SK-N-SH (cell line): ENCODE results near the gene VWA3A. TPM values are rescaled to one million over a fixed set of nuclear protein-coding genes. Genes with fewer than 3 reads are reported as not detected.
A peak's percentile ranks its signal among the peaks of the same experiment; 100 is the strongest.

Experiments used
- CTCF ChIA-PET: fragments of 300-600, 350-600 bp; formaldehyde crosslinking; extraction: SDS; loops from one replicate; lab custom pipeline; 2021; lab: Yijun Ruan, JAX
- POLR2A ChIA-PET: fragments of 350-600 bp; sonication (Branson Sonifier 250); formaldehyde crosslinking; extraction: SDS; loops from one replicate; lab custom pipeline; 2020; ENCODE audit warnings: antibody characterized with exemption, inconsistent platforms; lab: Yijun Ruan, JAX
- DNase-seq: peaks from one replicate; pipeline ENCODE4 v3.0.0; 2012
- H2AFZ ChIP-seq: fragments of 200-600 bp; sonication (generic); 2 replicates; pipeline ENCODE4 v1.8.1; 2016; ENCODE audit warnings: antibody characterized with exemption, mild to moderate bottlenecking, low read depth
- H3F3A ChIP-seq: fragments of 200-600 bp; sonication (generic); replicated peaks from 2 replicates; pipeline ENCODE3; 2016; ENCODE audit warnings: antibody characterized with exemption, mild to moderate bottlenecking; ENCODE audit not compliant: insufficient read depth
- H3K27ac ChIP-seq, 2 experiments: fragments of 200-500 bp in 1 of 2; fragments of 200-600 bp in 1 of 2; sonication (Bioruptor generic) in 1 of 2; sonication (generic), shearing (Covaris generic) in 1 of 2; 2 replicates each; pipeline versions ENCODE4 v1.5.1 to v1.6.1; 2014 to 2016; ENCODE audit warnings: low read depth in 2 of 2, inconsistent platforms in 1 of 2, low read length in 1 of 2, mild to moderate bottlenecking in 1 of 2, mixed read lengths in 1 of 2
- H3K27me3 ChIP-seq: fragments of 200-600 bp; sonication (generic), shearing (Covaris generic); 2 replicates; pipeline ENCODE4 v1.6.1; 2016; ENCODE audit warnings: mixed run types; ENCODE audit not compliant: insufficient read depth
- H3K36me3 ChIP-seq, 2 experiments: fragments of 200-500 bp in 1 of 2; fragments of 200-600 bp in 1 of 2; sonication (Bioruptor generic) in 1 of 2; sonication (generic) in 1 of 2; replicated peaks in 1 of 2; 2 replicates each; pipeline versions ENCODE3 to v1.5.1; 2014 to 2016; ENCODE audit warnings: low read length in 1 of 2, mild to moderate bottlenecking in 1 of 2; ENCODE audit not compliant: insufficient read depth in 2 of 2, control insufficient read depth in 1 of 2
- H3K4me1 ChIP-seq, 2 experiments: fragments of 200-500 bp in 1 of 2; fragments of 200-600 bp in 1 of 2; sonication (Bioruptor generic) in 1 of 2; sonication (generic), shearing (Covaris generic) in 1 of 2; 2 replicates each; pipeline versions ENCODE4 v1.5.1 to v1.6.1; 2014 to 2016; ENCODE audit warnings: low read depth in 1 of 2, low read length in 1 of 2, mixed run types in 1 of 2; ENCODE audit not compliant: insufficient read depth in 2 of 2, control insufficient read depth in 1 of 2
- H3K4me2 ChIP-seq: fragments of 200-600 bp; sonication (generic), shearing (Covaris generic); 2 replicates; pipeline ENCODE4 v1.6.1; 2017; ENCODE audit warnings: mixed run types
- H3K4me3 ChIP-seq, 2 experiments: fragments of 200-500 bp in 1 of 2; fragments of 200-600 bp in 1 of 2; sonication (Bioruptor generic) in 1 of 2; sonication (generic), shearing (Covaris generic) in 1 of 2; 2 replicates each; pipeline versions ENCODE4 v1.5.1 to v1.8.1; 2014 to 2016; ENCODE audit warnings: low read depth in 2 of 2, inconsistent platforms in 1 of 2, low read length in 1 of 2, mild to moderate bottlenecking in 1 of 2, mixed read lengths in 1 of 2, moderate library complexity in 1 of 2
- H3K79me2 ChIP-seq: fragments of 200-600 bp; sonication (generic); 2 replicates; pipeline ENCODE4 v1.8.1; 2017; ENCODE audit warnings: mild to moderate bottlenecking; ENCODE audit not compliant: insufficient read depth
- H3K9ac ChIP-seq: fragments of 200-600 bp; sonication (generic); 2 replicates; pipeline ENCODE4 v1.6.1; 2017; ENCODE audit warnings: mixed run types
- H3K9me2 ChIP-seq: fragments of 200-600 bp; sonication (generic); 2 replicates; pipeline ENCODE4 v1.6.1; 2017; ENCODE audit warnings: mixed run types
- H3K9me3 ChIP-seq: fragments of 200-600 bp; sonication (generic); 2 replicates; pipeline ENCODE4 v1.6.1; 2017; ENCODE audit warnings: mixed run types, mild to moderate bottlenecking, moderate library complexity
- H4K20me1 ChIP-seq: fragments of 200-600 bp; sonication (generic); 2 replicates; pipeline ENCODE4 v1.6.1; 2017; ENCODE audit warnings: mild to moderate bottlenecking, mixed run types; ENCODE audit not compliant: insufficient read depth
- FOSL2 ChIP-seq: IDR thresholded peaks from 2 replicates; pipeline ENCODE4 v1.4.0; 2012; ENCODE audit warnings: low read depth, mild to moderate bottlenecking, moderate library complexity, borderline replicate concordance
- FOXM1 ChIP-seq: IDR thresholded peaks from 2 replicates; pipeline ENCODE4 v1.4.0; 2012; ENCODE audit warnings: low read depth, mild to moderate bottlenecking
- GABPA ChIP-seq: IDR thresholded peaks from 2 replicates; pipeline ENCODE4 v1.4.0; 2012; ENCODE audit warnings: low read depth, mild to moderate bottlenecking
- POLR2AphosphoS5 ChIP-seq: IDR thresholded peaks from 2 replicates; pipeline ENCODE4 v1.6.1; 2012; ENCODE audit warnings: low read depth, low read length
- SMC3 ChIP-seq: IDR thresholded peaks from 2 replicates; pipeline ENCODE4 v1.6.1; 2012; ENCODE audit warnings: low read depth, low read length, improper control_type of control experiment
- TAF1 ChIP-seq: IDR thresholded peaks from 2 replicates; pipeline ENCODE4 v1.6.1; 2012; ENCODE audit warnings: low read depth, mild to moderate bottlenecking, low read length, moderate library complexity, borderline replicate concordance
- TCF12 ChIP-seq: IDR thresholded peaks from 2 replicates; pipeline ENCODE4 v1.4.0; 2012
- TEAD4 ChIP-seq: IDR thresholded peaks from 2 replicates; pipeline ENCODE4 v1.4.0; 2012; ENCODE audit warnings: mild to moderate bottlenecking, borderline replicate concordance; ENCODE audit not compliant: insufficient read depth
- YY1 ChIP-seq: IDR thresholded peaks from 2 replicates; pipeline ENCODE4 v1.4.0; 2012; ENCODE audit warnings: low read depth, mild to moderate bottlenecking
- WGBS: methylation state at CpG from one replicate; pipeline ENCODE4 v1.1.6; 2017; ENCODE audit warnings: low lambda C conversion rate; 5-methylcytosine and 5-hydroxymethylcytosine counted together
- polyA plus RNA-seq, 3 experiments: library from polyadenylated mRNA; depleted of rRNA; stranded (reverse); fragments of >200 nt; gene quantifications; 2 replicates each; pipeline ENCODE4 v1.2.3, GENCODE V29; 2012
- TF ChIP-seq, protein P1 (sequence below): IDR thresholded peaks from 2 replicates; pipeline ENCODE4 v1.4.0; 2012; ENCODE audit warnings: low read depth, borderline replicate concordance
- TF ChIP-seq, protein P2 (sequence below): IDR thresholded peaks from 2 replicates; pipeline ENCODE4; 2012
- TF ChIP-seq, protein P3 (sequence below): fragments of 200-600 bp; sonication (generic); IDR thresholded peaks from 2 replicates; pipeline ENCODE4 v1.6.1; 2017; ENCODE audit warnings: antibody characterized with exemption, mild to moderate bottlenecking, moderate library complexity

VWA3A gene
- polyA plus RNA-seq, 1 of the 3 experiments (the other 2 are of a cell fraction): not detected

DNA sequence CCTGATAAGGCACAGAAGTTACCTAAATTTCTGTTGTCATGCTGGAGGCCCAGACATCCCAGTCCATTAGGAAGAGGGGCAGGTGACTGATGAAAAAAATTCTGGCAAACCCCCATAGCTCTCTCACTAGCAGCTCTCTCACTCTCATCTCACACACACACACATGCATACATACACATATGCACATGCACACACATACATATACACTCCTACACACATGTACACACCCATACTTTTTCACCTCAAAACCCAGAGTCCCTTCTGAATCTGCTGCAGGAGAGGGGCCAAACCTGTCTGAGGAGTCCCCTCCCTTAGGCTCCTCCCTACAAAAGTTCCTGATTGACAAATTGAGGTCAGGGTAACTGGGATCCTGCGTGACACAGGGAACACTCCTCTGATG, 47.4 kb downstream of the VWA3A start:
- Histone ChIP-seq H3K4me2 (no peak overlapping the region), H3K27ac (no peak overlapping the region), H3K36me3 (no peaks in the 10 kb centered on the region), H4K20me1 (no peaks in the 10 kb centered on the region), H3K9me2 (no peaks in the 10 kb centered on the region), H3K79me2 (no peaks in the 10 kb centered on the region), H3F3A (no peaks in the 10 kb centered on the region), H3K4me3 (no peak overlapping the region), H3K27me3 (peaks cover 20% of the 10 kb centered on the region), H2AFZ (no peak overlapping the region), H3K9me3 (no peaks in the 10 kb centered on the region), H3K4me1 (no peaks in the 10 kb centered on the region), H3K9ac (no peak overlapping the region)
- no peak for DNase-seq
- WGBS: 38% methylated on average over 1 of the region's 1 CpG
- TF ChIP-seq, protein P1, sequence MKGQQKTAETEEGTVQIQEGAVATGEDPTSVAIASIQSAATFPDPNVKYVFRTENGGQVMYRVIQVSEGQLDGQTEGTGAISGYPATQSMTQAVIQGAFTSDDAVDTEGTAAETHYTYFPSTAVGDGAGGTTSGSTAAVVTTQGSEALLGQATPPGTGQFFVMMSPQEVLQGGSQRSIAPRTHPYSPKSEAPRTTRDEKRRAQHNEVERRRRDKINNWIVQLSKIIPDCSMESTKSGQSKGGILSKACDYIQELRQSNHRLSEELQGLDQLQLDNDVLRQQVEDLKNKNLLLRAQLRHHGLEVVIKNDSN: no peak
- no peak for TF ChIP-seq FOSL2
- TF ChIP-seq TAF1: no peak
- ChIA-PET POLR2A (no interaction called here), CTCF (interaction anchor here (0.7 to 1.2 kb wide), 2 partner anchors 41 to 139 kb away, joined by 3 to 4 read pairs; no protein-coding TSS in a partner anchor)

DNA sequence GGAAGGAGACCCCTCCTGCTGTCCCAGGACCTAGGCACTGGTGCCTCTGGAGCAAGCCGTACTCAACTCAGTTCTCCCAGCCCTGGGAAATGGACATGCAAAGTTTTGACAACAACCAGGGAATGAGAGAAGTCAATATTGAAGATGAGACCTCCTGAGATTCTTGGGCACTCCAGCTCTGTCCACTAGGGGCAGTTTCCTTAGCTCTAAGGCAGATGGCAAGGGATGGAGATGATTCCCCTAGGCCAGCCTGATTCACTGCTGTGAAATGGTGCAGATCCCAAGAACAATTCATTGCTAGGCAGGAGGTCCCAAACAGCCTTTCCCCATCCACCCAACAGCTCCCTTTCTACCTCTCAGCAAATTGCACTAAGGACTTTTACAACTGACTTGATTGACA, 49.4 kb downstream of the VWA3A start:
- Histone ChIP-seq H3K9me3 (no peaks in the 10 kb centered on the region), H3F3A (no peaks in the 10 kb centered on the region), H3K27me3 (peaks cover 28% of the 10 kb centered on the region), H3K9me2 (no peaks in the 10 kb centered on the region), H3K27ac (no peak overlapping the region), H3K79me2 (no peaks in the 10 kb centered on the region), H3K9ac (no peak overlapping the region), H3K4me3 (no peak overlapping the region), H2AFZ (no peak overlapping the region), H3K4me1 (no peaks in the 10 kb centered on the region)
- peak; percentile 42 for DNase-seq
- ChIA-PET CTCF (interaction anchor here (1.0 to 2.1 kb wide), 9 partner anchors 9 to 64 kb away, joined by 3 to 7 read pairs (median 4); no protein-coding TSS in a partner anchor), POLR2A (no interaction called here)
- TF ChIP-seq YY1 (no peak), TCF12 (no peak), FOXM1 (no peak), GABPA (no peak), TEAD4 (no peak), POLR2AphosphoS5 (no peak), SMC3 (no peak)
- TF ChIP-seq, protein P2, sequence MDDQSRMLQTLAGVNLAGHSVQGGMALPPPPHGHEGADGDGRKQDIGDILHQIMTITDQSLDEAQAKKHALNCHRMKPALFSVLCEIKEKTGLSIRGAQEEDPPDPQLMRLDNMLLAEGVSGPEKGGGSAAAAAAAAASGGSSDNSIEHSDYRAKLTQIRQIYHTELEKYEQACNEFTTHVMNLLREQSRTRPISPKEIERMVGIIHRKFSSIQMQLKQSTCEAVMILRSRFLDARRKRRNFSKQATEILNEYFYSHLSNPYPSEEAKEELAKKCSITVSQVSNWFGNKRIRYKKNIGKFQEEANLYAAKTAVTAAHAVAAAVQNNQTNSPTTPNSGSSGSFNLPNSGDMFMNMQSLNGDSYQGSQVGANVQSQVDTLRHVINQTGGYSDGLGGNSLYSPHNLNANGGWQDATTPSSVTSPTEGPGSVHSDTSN: no peak
- TF ChIP-seq, protein P3, sequence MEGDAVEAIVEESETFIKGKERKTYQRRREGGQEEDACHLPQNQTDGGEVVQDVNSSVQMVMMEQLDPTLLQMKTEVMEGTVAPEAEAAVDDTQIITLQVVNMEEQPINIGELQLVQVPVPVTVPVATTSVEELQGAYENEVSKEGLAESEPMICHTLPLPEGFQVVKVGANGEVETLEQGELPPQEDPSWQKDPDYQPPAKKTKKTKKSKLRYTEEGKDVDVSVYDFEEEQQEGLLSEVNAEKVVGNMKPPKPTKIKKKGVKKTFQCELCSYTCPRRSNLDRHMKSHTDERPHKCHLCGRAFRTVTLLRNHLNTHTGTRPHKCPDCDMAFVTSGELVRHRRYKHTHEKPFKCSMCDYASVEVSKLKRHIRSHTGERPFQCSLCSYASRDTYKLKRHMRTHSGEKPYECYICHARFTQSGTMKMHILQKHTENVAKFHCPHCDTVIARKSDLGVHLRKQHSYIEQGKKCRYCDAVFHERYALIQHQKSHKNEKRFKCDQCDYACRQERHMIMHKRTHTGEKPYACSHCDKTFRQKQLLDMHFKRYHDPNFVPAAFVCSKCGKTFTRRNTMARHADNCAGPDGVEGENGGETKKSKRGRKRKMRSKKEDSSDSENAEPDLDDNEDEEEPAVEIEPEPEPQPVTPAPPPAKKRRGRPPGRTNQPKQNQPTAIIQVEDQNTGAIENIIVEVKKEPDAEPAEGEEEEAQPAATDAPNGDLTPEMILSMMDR: peak; percentile 52
- TF ChIP-seq, all 33 proteins: peak for 1
- no peaks in the 10 kb centered on the region for H4K20me1 ChIP-seq
- no peak overlapping the region for H3K4me2 ChIP-seq
- no peaks in the 10 kb centered on the region for H3K36me3 ChIP-seq
- 57% methylated on average over 1 of the region's 1 CpG for WGBS
